Stimulated activated CD8-positive, alpha-beta memory T cell treated with anti-CD3 and anti-CD28 coated beads, Interleukin-12 subunit alpha, Interleukin-12 subunit beta, amount 100 ng/mL, for 1 hour (primary cell): ENCODE data around the gene GRIA3.
"Not testable (repeated sequence)": the region's sequence is repeated elsewhere in the genome, so short reads cannot be mapped to it uniquely, and the experiment has no call there.

Experiments
- DNase-seq: peaks from one replicate; pipeline ENCODE4 v3.0.0-alpha.2; 2020; ENCODE audit warnings: low read depth

The GRIA3 gene

GRCh38 chrX:123350226-123350625 is 166.1 kb downstream of the GRIA3 start:
- DNase-seq: no peak

- no peak for DNase-seq
Measured at GRCh38 chrX:123357941-123358340, 173.9 kb downstream of the GRIA3 start.

GRCh38 chrX:123358457-123358856 is 174.4 kb downstream of the GRIA3 start:
- no peak for DNase-seq

- no peak for DNase-seq
Measured at GRCh38 chrX:123361371-123361770, 177.3 kb downstream of the GRIA3 start.

GRCh38 chrX:123386196-123386595 is 202.1 kb downstream of the GRIA3 start:
- DNase-seq: not testable (repeated sequence)

GRCh38 chrX:123392921-123393320 is 208.8 kb downstream of the GRIA3 start:
- DNase-seq: no peak

GRCh38 chrX:123399709-123400108 is 215.6 kb downstream of the GRIA3 start:
- DNase-seq: no peak

GRCh38 chrX:123405231-123405630 is 221.2 kb downstream of the GRIA3 start:
- DNase-seq: no peak

- DNase-seq: no peak
Measured at GRCh38 chrX:123408821-123409737, 225.0 kb downstream of the GRIA3 start.

GRCh38 chrX:123422875-123423274 is 238.8 kb downstream of the GRIA3 start:
- no peak for DNase-seq

GRCh38 chrX:123424546-123424945 is 240.5 kb downstream of the GRIA3 start:
- no peak for DNase-seq

- DNase-seq: no peak
Measured at GRCh38 chrX:123425471-123425870, 241.4 kb downstream of the GRIA3 start.

- no peak for DNase-seq
Measured at GRCh38 chrX:123425904-123426303, 241.8 kb downstream of the GRIA3 start.

- no peak for DNase-seq
Measured at GRCh38 chrX:123432361-123433150, 248.5 kb downstream of the GRIA3 start.

- no peak for DNase-seq
Measured at GRCh38 chrX:123436512-123437136, 252.5 kb downstream of the GRIA3 start.

- not testable (repeated sequence) for DNase-seq
Measured at GRCh38 chrX:123439926-123440325, 255.8 kb downstream of the GRIA3 start.

- DNase-seq: no peak
Measured at GRCh38 chrX:123442764-123443163, 258.7 kb downstream of the GRIA3 start.

- no peak for DNase-seq
Measured at GRCh38 chrX:123447506-123447905, 263.4 kb downstream of the GRIA3 start.

GRCh38 chrX:123449335-123449734 is 265.3 kb downstream of the GRIA3 start:
- DNase-seq: no peak

- no peak for DNase-seq
Measured at GRCh38 chrX:123450222-123450621, 266.1 kb downstream of the GRIA3 start.

GRCh38 chrX:123454712-123455431 is 270.8 kb downstream of the GRIA3 start:
- no peak for DNase-seq

- DNase-seq: no peak
Measured at GRCh38 chrX:123455693-123456092, 271.6 kb downstream of the GRIA3 start.
